NCI-H82 (cell line): ENCODE results near the gene PPP6R3.
A peak's percentile ranks its signal among the peaks of the same experiment; 100 is the strongest.
"Not testable (repeated sequence)": the region's sequence is repeated elsewhere in the genome, so short reads cannot be mapped to it uniquely, and the experiment has no call there.

Experiments
- DNase-seq: peaks from one replicate; lab custom pipeline; 2025; lab: John Stamatoyannopoulos, UW

PPP6R3 gene

DNA sequence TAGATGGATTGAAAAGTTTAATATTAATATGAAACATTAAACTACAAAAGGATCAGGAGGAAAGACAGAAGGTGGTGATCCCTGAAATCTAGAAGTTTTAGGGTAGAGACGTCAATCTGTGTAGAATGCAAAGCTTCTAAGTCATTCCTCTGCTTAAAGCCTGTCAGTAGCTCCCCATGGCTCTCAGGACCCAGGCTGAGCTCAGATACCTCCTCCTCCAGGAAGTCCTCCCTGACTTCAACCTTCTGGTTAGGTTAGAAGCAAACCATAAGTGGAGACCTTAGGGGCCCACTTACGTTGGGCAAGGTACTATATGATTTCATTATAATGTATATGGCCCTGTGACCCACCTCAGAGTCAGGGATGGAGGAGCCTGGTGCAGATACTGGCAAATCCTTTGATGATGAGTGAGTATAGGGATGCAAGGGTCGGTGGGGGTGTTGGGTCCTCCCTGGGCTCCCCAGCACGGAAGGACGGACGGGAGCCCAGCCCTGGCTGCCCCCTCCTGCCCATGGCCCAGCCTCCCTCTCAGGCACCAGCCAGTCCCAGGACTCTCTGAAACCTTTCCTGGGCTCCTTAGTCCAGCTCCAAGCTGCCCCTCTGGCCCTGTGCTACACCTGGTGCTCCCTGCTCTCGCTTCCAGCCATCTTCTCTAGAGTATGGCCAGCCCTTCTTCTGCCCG, 3.2 kb upstream of the PPP6R3 start:
- DNase-seq, result no peak

DNA sequence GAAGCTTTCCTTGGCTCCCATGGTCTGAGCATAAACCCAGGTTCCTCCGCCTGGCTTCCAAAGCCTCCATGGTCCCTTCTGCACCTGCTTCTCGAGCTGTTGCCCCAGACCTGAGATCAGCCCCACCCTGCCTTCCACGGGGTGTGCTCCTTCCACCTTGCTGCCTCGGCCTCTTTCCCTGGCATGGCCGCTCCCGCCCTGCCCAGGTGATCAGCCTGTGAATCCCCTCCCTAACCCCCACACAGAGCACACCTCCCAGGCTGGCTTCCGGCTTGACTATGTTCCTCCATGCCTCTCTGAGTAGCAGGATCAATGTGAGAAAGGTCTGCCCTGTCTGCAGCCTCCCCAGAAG, 2.7 kb upstream of the PPP6R3 start:
- DNase-seq, result no peak

- peak; percentile 5 for DNase-seq
Measured at GRCh38 chr11:68458340-68458739, 2.2 kb upstream of the PPP6R3 start.

- DNase-seq, result peak; percentile 99
Measured at GRCh38 chr11:68459886-68460740, 439 bp upstream of the PPP6R3 start.

- no peak for DNase-seq
Measured at GRCh38 chr11:68461575-68461917, 994 bp downstream of the PPP6R3 start.

- no peak for DNase-seq
Measured at GRCh38 chr11:68463714-68464113, 3.2 kb downstream of the PPP6R3 start.

- DNase-seq, result no peak
Measured at GRCh38 chr11:68467201-68467834, 6.8 kb downstream of the PPP6R3 start.

GRCh38 chr11:68468217-68468828, 7.8 kb downstream of the PPP6R3 start:
- DNase-seq, result no peak

DNA sequence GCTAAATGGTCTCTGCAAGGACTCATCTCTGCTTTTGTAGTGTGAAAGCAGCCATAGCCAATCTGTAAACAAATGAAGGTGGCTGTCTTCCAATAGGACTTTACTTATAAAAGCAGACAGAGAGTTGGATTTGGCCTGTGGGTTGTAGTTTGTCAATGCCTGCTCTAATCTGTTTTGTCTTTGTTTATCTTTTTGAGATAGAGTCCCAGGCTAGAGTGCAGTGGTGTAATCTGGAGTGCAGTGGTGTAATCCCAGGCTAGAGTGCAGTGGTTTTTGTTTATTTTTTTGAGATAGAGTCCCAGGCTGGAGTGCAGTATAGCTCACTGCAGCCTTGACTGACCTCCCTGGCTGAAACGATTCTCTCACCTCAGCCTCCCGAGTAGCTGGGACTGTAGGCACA, 8.6 kb downstream of the PPP6R3 start:
- no peak for DNase-seq

DNA sequence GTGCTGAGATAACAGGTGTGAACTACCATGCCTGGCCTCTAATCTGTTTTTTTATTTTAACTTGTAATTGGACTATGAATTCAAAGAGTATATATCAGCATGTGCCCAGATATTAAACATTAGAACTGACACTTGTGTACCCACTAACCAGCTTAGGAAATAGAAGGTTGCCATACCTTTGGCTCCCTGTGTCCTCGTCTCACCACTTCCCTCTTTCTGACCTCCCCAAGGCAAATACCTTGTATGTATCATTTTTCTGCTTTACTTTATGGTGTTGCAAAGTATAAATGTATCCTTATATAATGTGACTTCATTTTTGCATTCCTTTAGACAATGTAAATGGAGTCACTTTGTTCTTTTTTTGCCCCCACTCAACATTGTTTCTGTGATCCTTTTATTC, 9.1 kb downstream of the PPP6R3 start:
- no peak for DNase-seq

DNA sequence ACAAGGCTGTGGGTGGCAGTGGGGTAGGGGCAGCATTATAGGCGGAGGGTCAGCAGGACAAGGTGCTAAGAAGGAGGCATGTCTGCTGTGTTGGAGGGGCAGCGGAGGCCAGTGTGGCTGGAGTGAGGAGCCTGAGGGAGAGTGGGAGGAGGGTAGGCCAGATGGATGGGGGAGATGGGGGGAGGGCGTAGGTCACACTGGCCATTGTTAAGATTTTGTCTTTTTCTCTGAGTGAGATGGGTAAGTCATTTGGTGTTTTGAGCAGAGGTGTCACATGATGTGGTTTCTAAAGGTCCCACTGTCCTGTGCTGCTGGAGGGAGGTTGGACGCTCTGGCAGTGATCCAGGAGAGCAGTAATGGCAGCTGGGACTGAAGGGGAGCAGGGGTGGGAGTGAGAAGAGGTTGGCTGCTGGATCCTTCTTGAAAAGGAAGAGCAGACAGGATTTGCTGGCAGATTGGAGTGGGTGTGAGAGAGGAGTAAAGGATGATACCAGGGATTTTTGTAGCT, 9.8 kb downstream of the PPP6R3 start:
- DNase-seq, result peak; percentile 10

DNA sequence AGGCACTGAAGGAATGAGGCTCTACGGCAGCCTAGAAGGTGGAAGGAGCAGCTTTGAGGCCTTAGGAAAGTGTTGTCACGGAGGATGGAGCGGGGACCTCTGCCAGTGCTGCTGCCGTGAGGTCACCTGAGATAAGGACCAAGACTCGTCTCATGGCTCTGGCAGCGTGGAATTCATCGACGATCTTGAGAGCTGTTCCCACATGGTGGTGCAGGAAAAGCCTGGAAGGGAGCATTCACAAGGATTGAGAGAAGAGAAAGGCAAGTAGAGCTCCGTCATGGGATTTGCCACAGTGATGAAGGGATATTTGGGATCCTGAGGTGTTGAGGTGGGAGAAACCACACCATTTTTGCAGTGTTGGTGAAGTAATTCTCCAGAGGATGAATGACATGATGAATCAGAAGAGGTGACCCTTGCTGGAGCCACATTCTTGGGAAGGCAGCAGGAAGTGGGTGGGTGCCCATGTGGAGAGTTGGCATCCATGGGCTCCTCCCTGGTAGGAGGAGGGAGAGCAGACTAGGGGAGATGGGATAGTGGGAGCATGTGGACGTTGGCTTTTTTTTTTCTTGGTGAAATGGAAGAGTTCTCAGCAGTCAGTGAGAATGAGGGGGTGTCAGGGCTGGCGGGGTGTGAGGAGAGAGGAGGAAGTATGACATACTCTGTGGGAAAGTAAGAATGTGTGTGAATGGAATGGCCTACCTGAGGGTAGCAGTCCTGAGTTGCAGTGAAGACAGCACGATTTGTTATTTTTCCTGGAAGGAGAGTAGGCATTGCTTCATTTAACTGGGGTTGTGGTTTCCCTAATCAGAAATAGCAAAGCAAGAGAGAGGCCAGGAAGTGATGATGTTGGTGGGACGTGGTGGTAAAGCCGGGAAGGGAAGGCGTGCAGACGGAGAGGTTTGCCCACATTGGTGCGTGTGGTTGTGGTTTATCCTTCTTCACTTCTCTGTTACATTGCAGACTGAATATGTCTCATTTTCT, 11.1 kb downstream of the PPP6R3 start:
- DNase-seq, result no peak

DNA sequence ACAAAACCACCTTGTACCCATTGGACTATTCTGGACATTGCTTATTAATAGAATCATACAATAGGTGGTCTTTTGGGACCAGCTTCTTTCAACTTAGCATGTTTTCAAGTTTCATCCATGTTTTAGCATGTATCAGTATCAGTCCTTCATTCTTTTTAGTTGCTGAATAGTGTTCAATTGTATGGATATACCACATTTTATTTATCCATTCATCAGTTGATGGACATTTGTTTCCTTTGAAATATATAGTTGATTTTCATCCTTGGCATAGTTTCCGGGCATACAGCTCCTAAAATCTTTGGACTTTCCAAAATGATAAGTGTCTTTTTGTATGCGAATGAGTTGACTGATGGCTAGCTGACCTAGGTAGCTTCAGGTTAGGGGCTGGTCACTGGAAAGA, 12.2 kb downstream of the PPP6R3 start:
- DNase-seq, result no peak

DNA sequence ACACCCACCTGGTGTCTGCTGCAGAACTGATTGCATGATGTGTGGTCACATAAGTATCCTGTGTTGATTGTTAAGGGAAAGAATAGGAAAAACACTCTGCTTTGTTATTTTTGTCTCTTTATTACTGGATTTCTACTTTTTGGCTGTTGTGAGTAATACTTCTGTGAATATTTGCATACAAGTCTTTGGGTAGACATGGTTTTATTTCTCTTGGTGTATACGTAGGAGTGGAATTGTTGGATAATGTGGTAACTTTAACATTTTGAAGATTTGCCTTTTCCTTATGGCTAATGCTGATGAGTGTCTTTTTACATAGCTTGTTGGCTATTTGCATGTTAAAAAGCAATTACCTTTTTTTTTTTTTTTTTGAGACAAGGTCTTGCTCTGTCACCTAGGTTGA, 13.1 kb downstream of the PPP6R3 start:
- no peak for DNase-seq

DNA sequence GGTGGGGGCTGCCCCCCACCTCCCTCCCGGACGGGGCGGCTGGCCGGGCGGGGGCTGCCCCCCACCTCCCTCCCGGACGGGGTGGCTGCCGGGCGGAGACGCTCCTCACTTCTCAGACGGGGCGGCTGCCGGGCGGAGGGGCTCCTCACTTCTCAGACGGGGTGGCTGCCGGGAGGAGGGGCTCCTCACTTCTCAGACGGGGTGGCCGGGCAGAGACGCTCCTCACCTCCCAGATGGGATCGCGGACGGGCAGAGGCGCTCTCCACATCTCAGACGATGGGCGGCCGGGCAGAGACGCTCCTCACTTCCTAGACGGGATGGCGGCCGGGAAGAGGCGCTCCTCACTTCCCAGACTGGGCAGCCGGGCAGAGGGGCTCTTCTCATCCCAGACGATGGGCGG, 15.1 kb downstream of the PPP6R3 start:
- DNase-seq, result not testable (repeated sequence)

GRCh38 chr11:68479390-68479789, 18.8 kb downstream of the PPP6R3 start:
- no peak for DNase-seq

- DNase-seq, result no peak
Measured at GRCh38 chr11:68480193-68480592, 19.6 kb downstream of the PPP6R3 start.

DNA sequence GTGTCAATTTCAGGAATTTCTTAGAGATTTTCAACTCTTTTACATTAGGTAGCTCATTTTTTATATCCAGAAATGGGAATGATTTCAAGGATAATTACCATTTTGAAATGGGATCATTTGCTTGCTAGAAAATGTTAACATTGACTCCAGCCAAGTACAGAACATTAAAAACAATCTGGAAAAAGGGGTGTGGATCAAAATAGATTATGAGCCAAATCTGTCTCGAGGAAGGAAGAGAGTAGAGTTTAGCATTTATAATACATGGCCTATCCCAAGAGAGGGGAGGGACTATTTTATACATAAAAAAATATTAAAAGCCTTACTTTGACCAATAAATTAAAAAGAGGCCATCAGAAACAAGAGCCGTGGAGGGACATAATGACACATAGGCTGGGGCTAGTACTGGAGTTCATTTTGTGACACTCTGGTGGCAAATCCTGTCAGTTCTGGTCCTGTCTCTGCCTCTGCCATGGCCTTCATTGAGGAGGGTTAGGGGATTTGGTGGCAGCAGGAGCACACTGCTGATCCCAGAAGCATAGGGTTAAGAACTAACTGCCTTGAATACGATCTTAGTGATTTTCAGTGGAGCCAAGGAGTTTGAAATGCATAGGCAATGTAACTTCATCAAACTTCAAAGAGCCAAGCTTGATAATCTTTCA, 20.4 kb downstream of the PPP6R3 start:
- no peak for DNase-seq

- DNase-seq, result no peak
Measured at GRCh38 chr11:68481579-68482240, 21.2 kb downstream of the PPP6R3 start.

DNA sequence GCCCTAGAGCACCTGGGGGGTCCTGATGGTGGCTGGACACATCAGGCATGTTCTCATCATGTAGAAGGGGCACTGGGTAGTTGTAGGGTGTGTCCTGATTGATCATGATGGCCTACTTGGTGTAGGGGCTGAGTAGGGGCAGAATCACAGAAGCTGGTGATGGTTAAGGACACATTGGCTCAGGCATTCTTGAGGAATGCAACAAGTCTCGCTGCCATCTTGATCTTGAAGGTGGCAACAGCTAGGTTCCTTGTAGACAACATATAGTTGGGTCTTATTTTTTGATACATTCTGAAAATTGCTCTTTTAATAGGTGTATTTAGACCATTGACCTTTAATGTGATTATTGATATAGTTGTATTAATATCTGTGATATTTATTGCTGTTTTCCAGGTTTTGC, 28.1 kb downstream of the PPP6R3 start:
- DNase-seq, result no peak
